22Rv1 (cell line): Measurements from ENCODE around the gene ZNF318.

Experiments used
- ZFX ChIP-seq: fragments of 450-650 bp; IDR thresholded peaks from 2 replicates; pipeline ENCODE4 v1.6.1; 2017; ENCODE audit warnings: antibody characterized with exemption, borderline replicate concordance
- TF ChIP-seq, protein P1 (sequence below): fragments of 450-650 bp; IDR thresholded peaks from 2 replicates; pipeline ENCODE4 v1.5.1; 2017; ENCODE audit warnings: mild to moderate bottlenecking

GRCh38 chr6:43296780-43297497 lies 72.5 kb downstream of the ZNF318 start:
- TF ChIP-seq, protein P1, sequence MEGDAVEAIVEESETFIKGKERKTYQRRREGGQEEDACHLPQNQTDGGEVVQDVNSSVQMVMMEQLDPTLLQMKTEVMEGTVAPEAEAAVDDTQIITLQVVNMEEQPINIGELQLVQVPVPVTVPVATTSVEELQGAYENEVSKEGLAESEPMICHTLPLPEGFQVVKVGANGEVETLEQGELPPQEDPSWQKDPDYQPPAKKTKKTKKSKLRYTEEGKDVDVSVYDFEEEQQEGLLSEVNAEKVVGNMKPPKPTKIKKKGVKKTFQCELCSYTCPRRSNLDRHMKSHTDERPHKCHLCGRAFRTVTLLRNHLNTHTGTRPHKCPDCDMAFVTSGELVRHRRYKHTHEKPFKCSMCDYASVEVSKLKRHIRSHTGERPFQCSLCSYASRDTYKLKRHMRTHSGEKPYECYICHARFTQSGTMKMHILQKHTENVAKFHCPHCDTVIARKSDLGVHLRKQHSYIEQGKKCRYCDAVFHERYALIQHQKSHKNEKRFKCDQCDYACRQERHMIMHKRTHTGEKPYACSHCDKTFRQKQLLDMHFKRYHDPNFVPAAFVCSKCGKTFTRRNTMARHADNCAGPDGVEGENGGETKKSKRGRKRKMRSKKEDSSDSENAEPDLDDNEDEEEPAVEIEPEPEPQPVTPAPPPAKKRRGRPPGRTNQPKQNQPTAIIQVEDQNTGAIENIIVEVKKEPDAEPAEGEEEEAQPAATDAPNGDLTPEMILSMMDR = no peak
- TF ChIP-seq ZFX = no peak
